Measurements from ENCODE around the gene SEC24D. TPM values are rescaled to one million over a fixed set of nuclear protein-coding genes. Genes with fewer than 3 reads are reported as not detected.

Gene SEC24D
- total and polyA plus RNA-seq, 2 experiments from 2014 or later: 23.9 to 58.6 TPM

DNA sequence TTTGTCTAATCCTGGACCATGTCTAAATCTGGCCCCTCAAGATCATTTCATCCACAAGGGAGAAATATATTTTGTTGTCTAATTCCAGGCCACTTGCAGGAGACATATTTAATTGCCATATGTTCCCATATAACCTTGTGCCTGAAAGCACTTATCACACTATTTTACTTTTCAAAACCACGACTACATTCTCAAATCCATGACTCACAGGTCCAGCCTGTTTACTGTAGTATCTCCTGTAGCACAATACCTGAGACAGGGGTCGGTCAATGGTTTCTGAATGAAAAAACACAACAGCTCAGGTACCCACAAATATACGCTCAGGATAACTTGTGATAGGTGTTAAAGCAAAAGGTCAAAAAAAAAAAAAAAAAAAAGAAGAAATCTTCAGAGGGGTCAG, 60.9 kb downstream of the SEC24D start:
- DNase-seq (ENCODE audit: low read depth in 1 of 2, low spot score in 1 of 2): no peak
- H3K4me3 ChIP-seq: no peak overlapping the region
- H3K27me3 ChIP-seq: no peaks in the 10 kb centered on the region
- H3K4me1 ChIP-seq (ENCODE audit: low read depth): peaks cover 56% of the 10 kb centered on the region
- no peaks in the 10 kb centered on the region for H3K36me3 ChIP-seq
- TF ChIP-seq, protein P1, sequence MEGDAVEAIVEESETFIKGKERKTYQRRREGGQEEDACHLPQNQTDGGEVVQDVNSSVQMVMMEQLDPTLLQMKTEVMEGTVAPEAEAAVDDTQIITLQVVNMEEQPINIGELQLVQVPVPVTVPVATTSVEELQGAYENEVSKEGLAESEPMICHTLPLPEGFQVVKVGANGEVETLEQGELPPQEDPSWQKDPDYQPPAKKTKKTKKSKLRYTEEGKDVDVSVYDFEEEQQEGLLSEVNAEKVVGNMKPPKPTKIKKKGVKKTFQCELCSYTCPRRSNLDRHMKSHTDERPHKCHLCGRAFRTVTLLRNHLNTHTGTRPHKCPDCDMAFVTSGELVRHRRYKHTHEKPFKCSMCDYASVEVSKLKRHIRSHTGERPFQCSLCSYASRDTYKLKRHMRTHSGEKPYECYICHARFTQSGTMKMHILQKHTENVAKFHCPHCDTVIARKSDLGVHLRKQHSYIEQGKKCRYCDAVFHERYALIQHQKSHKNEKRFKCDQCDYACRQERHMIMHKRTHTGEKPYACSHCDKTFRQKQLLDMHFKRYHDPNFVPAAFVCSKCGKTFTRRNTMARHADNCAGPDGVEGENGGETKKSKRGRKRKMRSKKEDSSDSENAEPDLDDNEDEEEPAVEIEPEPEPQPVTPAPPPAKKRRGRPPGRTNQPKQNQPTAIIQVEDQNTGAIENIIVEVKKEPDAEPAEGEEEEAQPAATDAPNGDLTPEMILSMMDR (IDR thresholded peaks at IDR 0.05; ENCODE audit: low read depth, low read length): no peak
- no peak overlapping the region for H3K27ac ChIP-seq
- H3K9me3 ChIP-seq (ENCODE audit: low read depth): no peaks in the 10 kb centered on the region

DNA sequence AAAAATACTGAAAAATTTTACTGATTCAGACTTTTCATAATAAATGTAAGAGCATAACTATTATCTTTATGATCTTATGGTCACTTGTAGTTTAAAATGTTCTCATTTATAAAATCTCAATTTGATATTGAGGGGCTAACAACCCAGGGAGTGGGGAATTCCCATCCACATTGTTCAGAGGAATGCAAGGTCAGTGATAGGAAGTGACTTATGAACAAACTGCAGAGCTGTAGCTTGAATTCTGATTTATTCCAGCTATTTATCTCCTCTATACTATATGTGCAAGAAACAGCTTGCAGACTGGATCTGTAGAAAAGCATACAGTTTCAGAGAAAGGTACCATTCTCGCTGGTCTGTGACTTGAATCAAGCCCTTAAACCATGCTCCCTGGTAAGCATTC, 61.6 kb downstream of the SEC24D start:
- H3K27ac ChIP-seq: no peak overlapping the region
- H3K27me3 ChIP-seq: no peaks in the 10 kb centered on the region
- TF ChIP-seq, protein P1 (IDR thresholded peaks at IDR 0.05; ENCODE audit: low read depth, low read length): no peak
- no peak overlapping the region for H3K4me3 ChIP-seq
- no peaks in the 10 kb centered on the region for H3K36me3 ChIP-seq
- H3K9me3 ChIP-seq (ENCODE audit: low read depth): no peaks in the 10 kb centered on the region
- peaks cover 62% of the 10 kb centered on the region for H3K4me1 ChIP-seq (ENCODE audit: low read depth)
- DNase-seq (ENCODE audit: low read depth in 1 of 2, low spot score in 1 of 2): no peak

- H3K4me1 ChIP-seq (ENCODE audit: low read depth): peaks cover 64% of the 10 kb centered on the region
- no peaks in the 10 kb centered on the region for H3K27me3 ChIP-seq
- H3K27ac ChIP-seq: peak overlapping the region; percentile 69
- H3K4me3 ChIP-seq: no peak overlapping the region
- TF ChIP-seq, protein P1 (IDR thresholded peaks at IDR 0.05; ENCODE audit: low read depth, low read length): no peak
- no peak for DNase-seq (ENCODE audit: low read depth in 1 of 2, low spot score in 1 of 2)
- no peaks in the 10 kb centered on the region for H3K36me3 ChIP-seq
- H3K9me3 ChIP-seq (ENCODE audit: low read depth): no peaks in the 10 kb centered on the region
Measured at GRCh38 chr4:118773429-118773792, 62.5 kb downstream of the SEC24D start.

DNA sequence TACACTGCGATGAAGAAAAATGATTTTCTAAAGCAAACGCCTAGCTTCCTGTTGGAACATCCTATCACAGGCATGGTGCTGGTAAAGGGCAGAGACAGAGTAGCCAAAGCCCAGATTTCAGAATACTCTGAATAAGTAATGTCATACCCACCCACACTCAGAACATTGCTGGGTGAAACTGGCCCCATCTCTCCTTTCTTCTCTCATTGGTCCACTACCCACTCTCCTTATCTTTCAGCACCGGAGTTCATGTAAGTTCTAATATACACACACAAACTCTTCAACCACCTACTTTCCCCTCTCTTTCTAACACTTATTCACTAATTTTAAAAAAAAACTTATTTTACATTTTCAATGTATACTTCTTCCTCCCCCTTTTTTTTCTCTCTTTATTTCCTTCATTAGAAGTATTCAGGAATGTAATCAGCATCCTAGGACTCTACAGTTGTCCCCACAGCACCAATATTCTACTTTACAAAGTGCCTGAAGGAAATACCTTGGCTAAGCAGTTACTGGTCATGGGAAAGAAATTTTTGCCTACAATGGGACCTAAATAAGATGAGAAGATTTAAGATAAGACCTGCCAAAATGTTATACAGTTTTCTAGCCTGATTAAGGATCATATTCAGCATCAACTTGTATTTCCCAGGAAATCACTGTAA, 63.0 kb downstream of the SEC24D start:
- DNase-seq (ENCODE audit: low read depth in 1 of 2, low spot score in 1 of 2): no peak
- Histone ChIP-seq H3K27ac (peak overlapping the region; percentile 69), H3K9me3 (ENCODE audit: low read depth) (no peaks in the 10 kb centered on the region)

DNA sequence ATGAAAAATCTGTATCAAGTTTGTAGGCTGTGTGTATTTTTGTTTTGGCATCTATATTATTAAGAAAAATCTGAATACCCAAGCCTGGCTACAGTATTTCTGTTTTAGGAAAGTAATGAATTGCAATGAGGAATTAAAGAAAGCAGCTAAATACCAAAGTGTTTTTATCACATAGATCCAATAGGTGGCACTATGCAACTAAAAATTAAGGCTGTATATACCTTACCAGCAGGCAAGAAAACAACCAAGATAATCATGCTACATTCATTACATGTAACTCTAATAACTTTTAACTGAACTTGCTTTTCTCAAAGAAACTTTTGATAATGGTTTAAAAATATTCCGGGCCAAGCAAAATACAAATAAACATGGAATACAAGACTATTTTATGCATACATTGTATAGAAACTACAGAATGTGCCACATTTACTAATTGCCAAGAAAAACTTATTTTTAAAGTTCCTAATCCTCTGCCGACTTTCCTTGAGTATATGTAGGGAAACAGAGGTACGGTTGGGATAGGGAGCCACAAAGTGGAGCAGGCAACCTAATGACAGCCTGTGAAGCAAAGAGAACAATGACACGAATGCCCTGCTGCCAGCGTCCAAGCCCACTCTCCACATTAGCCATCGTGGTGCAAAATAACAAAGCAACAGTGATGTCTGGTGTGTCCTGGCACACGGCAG, 63.7 kb downstream of the SEC24D start:
- H3K4me1 ChIP-seq (ENCODE audit: low read depth): peaks cover 64% of the 10 kb centered on the region
- H3K27me3 ChIP-seq: no peaks in the 10 kb centered on the region
- H3K27ac ChIP-seq: peak overlapping the region; percentile 69
- H3K4me3 ChIP-seq: no peak overlapping the region
- no peaks in the 10 kb centered on the region for H3K36me3 ChIP-seq
- no peaks in the 10 kb centered on the region for H3K9me3 ChIP-seq (ENCODE audit: low read depth)
- peak; percentile 42 to 82 for DNase-seq (ENCODE audit: low read depth in 1 of 2, low spot score in 1 of 2)
- TF ChIP-seq, protein P1 (IDR thresholded peaks at IDR 0.05; ENCODE audit: low read depth, low read length): peak; percentile 51

More for the DNA sequence above, 63.0 kb downstream of the SEC24D start:
- Histone ChIP-seq H3K4me3 (no peak overlapping the region), H3K4me1 (ENCODE audit: low read depth) (peaks cover 64% of the 10 kb centered on the region), H3K27me3 (no peaks in the 10 kb centered on the region), H3K36me3 (no peaks in the 10 kb centered on the region)
- TF ChIP-seq, protein P1 (IDR thresholded peaks at IDR 0.05; ENCODE audit: low read depth, low read length): no peak

Measured in cardiac muscle cell (in vitro differentiated cells and primary cell).